HCT116 (cell line): ENCODE results near the gene HYAL1. TPM values are rescaled to one million over a fixed set of nuclear protein-coding genes. Genes with fewer than 3 reads are reported as not detected.
A peak's percentile ranks its signal among the peaks of the same experiment; 100 is the strongest.

Experiments
- ATAC-seq: fragments of 200-7000 bp; cut with Tn5 transposase; 2 replicates; pipeline ENCODE4 v1.9.1; 2020; ENCODE audit warnings: mild to moderate bottlenecking, moderate library complexity
- BruUV-seq: library from RNA; stranded (reverse); fragments of 400-500 nt; replicated peaks from 2 replicates; lab custom pipeline; 2021; lab: Mats Ljungman, UMichigan
- CTCF ChIA-PET: fragments of 300-600 bp; sonication (Branson Sonifier 250); formaldehyde crosslinking; loops from one replicate; lab custom pipeline; 2021; ENCODE audit warnings: antibody characterized with exemption; lab: Charles Lee
- POLR2A ChIA-PET: fragments of 300-600, 350-600 bp; sonication (Branson Sonifier 250); formaldehyde crosslinking; loops from one replicate; lab custom pipeline; 2021; ENCODE audit warnings: antibody characterized with exemption; lab: Charles Lee
- RAD21 ChIA-PET, 2 experiments: fragments of 300-600 bp; sonication (Branson Sonifier 250); formaldehyde crosslinking; loops; one replicate each; lab custom pipeline; 2023; ENCODE audit warnings: low total read pairs in 2 of 2; ENCODE audit not compliant: uncharacterized antibody in 2 of 2, unreplicated experiment in 2 of 2, low non-redundant PET in 1 of 2; lab: Charles Lee
- DNase-seq: peaks from one replicate; pipeline ENCODE4 v3.0.0-alpha.2; 2010; ENCODE audit warnings: low read depth, low spot score
- H2AFZ ChIP-seq: fragments of 200-600 bp; shearing (Covaris generic), sonication (generic); 2 replicates; pipeline ENCODE4 v1.6.1; 2017; ENCODE audit warnings: low read depth, mixed run types, mixed read lengths, antibody characterized with exemption, low read length; ENCODE audit not compliant: poor library complexity, severe bottlenecking
- H3K27ac ChIP-seq: 2 replicates; pipeline ENCODE4 v1.5.1; 2012; ENCODE audit warnings: low read depth, low read length
- H3K27me3 ChIP-seq: fragments of 200-600 bp; sonication (generic); 2 replicates; pipeline ENCODE4 v1.6.1; 2016; ENCODE audit warnings: mixed run types, low read length, mixed read lengths; ENCODE audit not compliant: insufficient read depth
- H3K36me3 ChIP-seq, 2 experiments: fragments of 200-500 bp in 1 of 2; fragments of 200-600 bp in 1 of 2; sonication (Bioruptor generic) in 1 of 2; sonication (generic) in 1 of 2; 2 replicates each; pipeline versions ENCODE4 v1.5.1 to v1.6.1; 2014 to 2016; ENCODE audit warnings: low read length in 2 of 2, inconsistent platforms in 1 of 2, mixed read lengths in 1 of 2, mixed run types in 1 of 2; ENCODE audit not compliant: insufficient read depth in 2 of 2, control insufficient read depth in 1 of 2
- H3K4me1 ChIP-seq, 2 experiments: fragments of 200-600 bp in 1 of 2; sonication (generic) in 1 of 2; 2 replicates each; pipeline versions ENCODE4 v1.5.1 to v1.6.1; 2012 to 2017; ENCODE audit warnings: low read length in 2 of 2, inconsistent platforms in 1 of 2, mild to moderate bottlenecking in 1 of 2, mixed read lengths in 1 of 2, mixed run types in 1 of 2, moderate library complexity in 1 of 2; ENCODE audit not compliant: insufficient read depth in 2 of 2, control insufficient read depth in 1 of 2
- H3K4me2 ChIP-seq: fragments of 200-600 bp; sonication (generic); 2 replicates; pipeline ENCODE4 v1.6.1; 2017; ENCODE audit warnings: mixed run types, low read length, mixed read lengths
- H3K4me3 ChIP-seq, 2 experiments: fragments of 200-600 bp in 1 of 2; sonication (generic) in 1 of 2; replicated peaks in 1 of 2; 2 replicates each; pipeline ENCODE4 v1.5.1; 2011 to 2016; ENCODE audit warnings: low read length in 2 of 2, control low read depth in 1 of 2, low read depth in 1 of 2, mild to moderate bottlenecking in 1 of 2, mixed read lengths in 1 of 2, mixed run types in 1 of 2
- H3K79me2 ChIP-seq: fragments of 200-600 bp; sonication (generic); 2 replicates; pipeline ENCODE4 v1.6.1; 2017; ENCODE audit warnings: mild to moderate bottlenecking, mixed run types, low read length, moderate library complexity, mixed read lengths; ENCODE audit not compliant: insufficient read depth
- H3K9ac ChIP-seq: fragments of 200-600 bp; sonication (generic); 2 replicates; pipeline ENCODE4 v1.6.1; 2016; ENCODE audit warnings: low read length, mixed read lengths
- H3K9me2 ChIP-seq: fragments of 200-600 bp; sonication (generic), shearing (Covaris generic); 2 replicates; pipeline ENCODE4 v1.6.1; 2017; ENCODE audit warnings: mixed run types, mild to moderate bottlenecking, moderate library complexity; ENCODE audit not compliant: insufficient read depth
- H3K9me3 ChIP-seq, 2 experiments: fragments of 200-500 bp in 1 of 2; fragments of 200-600 bp in 1 of 2; sonication (Bioruptor generic) in 1 of 2; sonication (generic) in 1 of 2; 2 replicates each; pipeline ENCODE4 v1.6.1; 2014 to 2017; ENCODE audit warnings: low read length in 2 of 2, mixed read lengths in 2 of 2, inconsistent platforms in 1 of 2, low read depth in 1 of 2, mild to moderate bottlenecking in 1 of 2, mixed run types in 1 of 2, moderate library complexity in 1 of 2; ENCODE audit not compliant: control insufficient read depth in 1 of 2, insufficient read depth in 1 of 2
- H4K20me1 ChIP-seq: fragments of 200-600 bp; sonication (generic), shearing (Covaris generic); 2 replicates; pipeline ENCODE4 v1.6.1; 2017; ENCODE audit warnings: mixed run types, mild to moderate bottlenecking, moderate library complexity; ENCODE audit not compliant: insufficient read depth
- CBX3 ChIP-seq: IDR thresholded peaks from 2 replicates; pipeline ENCODE4 v1.6.1; 2012; ENCODE audit warnings: low read depth
- ELF1 ChIP-seq: IDR thresholded peaks from 2 replicates; pipeline ENCODE4 v1.6.1; 2012; ENCODE audit warnings: low read depth, borderline replicate concordance
- EZH2 ChIP-seq: fragments of 200-600 bp; sonication (generic); IDR thresholded peaks from 2 replicates; pipeline ENCODE4 v1.6.1; 2017; ENCODE audit warnings: antibody characterized with exemption, mixed run types
- FOSL1 ChIP-seq: IDR thresholded peaks from 2 replicates; pipeline ENCODE4 v1.6.1; 2012; ENCODE audit warnings: low read depth
- POLR2A ChIP-seq: IDR thresholded peaks from 2 replicates; pipeline ENCODE4 v1.7.0; 2011; ENCODE audit warnings: borderline replicate concordance; ENCODE audit not compliant: insufficient read depth, insufficient read length; ENCODE audit errors: extremely low read depth
- POLR2AphosphoS5 ChIP-seq: IDR thresholded peaks from 2 replicates; pipeline ENCODE4 v1.6.1; 2011; ENCODE audit warnings: mild to moderate bottlenecking, low read depth, low read length, moderate library complexity
- RAD21 ChIP-seq: IDR thresholded peaks from 2 replicates; pipeline ENCODE4 v1.6.1; 2012; ENCODE audit warnings: low read depth, mild to moderate bottlenecking
- ZFX ChIP-seq: fragments of 450-650 bp; IDR thresholded peaks from 2 replicates; pipeline ENCODE4 v1.6.1; 2017
- ZNF274 ChIP-seq: fragments of 200-500 bp; sonication (Bioruptor generic); IDR thresholded peaks from 2 replicates; pipeline ENCODE4 v1.6.1; 2014; ENCODE audit warnings: mild to moderate bottlenecking, low read depth, low read length, inconsistent platforms
- intact Hi-C: fragments of 100-400 bp; cut with micrococcal nuclease; formaldehyde crosslinking; loops from 2 replicates; pipeline ENCODE4 v1.10.0; 2022
- total RNA-seq: library from RNA; stranded (reverse); gene quantifications from one replicate; pipeline ENCODE4 v1.2.1, GENCODE V29; 2021; ENCODE audit not compliant: unreplicated experiment
- TF ChIP-seq, protein P1 (sequence below): IDR thresholded peaks from 2 replicates; pipeline ENCODE4 v1.6.1; 2011; ENCODE audit warnings: mild to moderate bottlenecking, low read length, moderate library complexity; ENCODE audit not compliant: insufficient replicate concordance; ENCODE audit errors: extremely low read depth
- TF ChIP-seq, protein P2 (sequence below), 3 experiments: fragments of 200-600 bp in 1 of 3; sonication (generic) in 1 of 3; IDR thresholded peaks in 2 of 3; conservative IDR thresholded peaks in 1 of 3; 2 replicates each; pipeline ENCODE4 v1.5.1; 2012 to 2017; ENCODE audit warnings: low read depth in 2 of 3, low read length in 2 of 3, antibody characterized with exemption in 1 of 3, borderline replicate concordance in 1 of 3, control low read depth in 1 of 3, mild to moderate bottlenecking in 1 of 3, mixed read lengths in 1 of 3, mixed run types in 1 of 3, moderate library complexity in 1 of 3; ENCODE audit not compliant: insufficient read depth in 1 of 3

Gene HYAL1
- total RNA-seq, 1 experiment from 2014 or later = 6.1 TPM

DNA sequence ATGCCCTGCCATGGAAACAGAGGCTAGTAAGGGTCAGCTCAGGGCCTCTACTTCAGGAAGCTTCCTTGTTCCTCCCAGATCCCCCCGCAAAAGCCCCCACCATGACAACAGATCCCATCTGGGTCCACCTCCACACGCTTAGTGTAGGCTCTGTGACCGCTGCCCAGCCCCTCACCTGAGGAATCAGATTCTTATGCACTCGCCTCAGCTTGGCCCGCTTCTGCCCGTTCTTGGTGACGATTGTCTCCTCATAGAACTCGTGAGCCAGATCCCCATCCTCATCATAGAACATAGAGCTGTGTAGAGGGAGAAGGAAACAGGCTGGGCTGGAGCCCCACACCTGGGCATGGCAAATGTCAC, 22.8 kb upstream of the HYAL1 start:
- ChIA-PET POLR2A (no interaction called here), CTCF (no interaction called here), RAD21 (no interaction called here)
- Histone ChIP-seq H3K9me3 (no peaks in the 10 kb centered on the region), H4K20me1 (no peaks in the 10 kb centered on the region), H3K9ac (0 out of 2 replicates have a peak overlapping the region, but pooled peaks have one; percentile 86), H3K4me1 (peaks cover 23 to 46% of the 10 kb centered on the region in 2 experiments), H3K27me3 (no peaks in the 10 kb centered on the region), H3K36me3 (peaks cover 25 to 26% of the 10 kb centered on the region in 2 experiments; a peak in 3 of 4 replicates), H3K4me2 (peak overlapping the region; percentile 88; the same call in 1 of the 2 replicates), H3K4me3 (no peak overlapping the region), H3K79me2 (peaks cover 35% of the 10 kb centered on the region), H3K9me2 (no peaks in the 10 kb centered on the region), H2AFZ (no peak overlapping the region), H3K27ac (no peak overlapping the region)
- DNase-seq = no peak
- no peak for TF ChIP-seq RAD21
- no peak for TF ChIP-seq ZFX
- no peak for TF ChIP-seq POLR2A
- no peak for TF ChIP-seq EZH2
- no peak for TF ChIP-seq ELF1
- no peak for TF ChIP-seq POLR2AphosphoS5
- no peak for ATAC-seq
- intact Hi-C loops = no loop called here
- no TSS peak for BruUV-seq

DNA sequence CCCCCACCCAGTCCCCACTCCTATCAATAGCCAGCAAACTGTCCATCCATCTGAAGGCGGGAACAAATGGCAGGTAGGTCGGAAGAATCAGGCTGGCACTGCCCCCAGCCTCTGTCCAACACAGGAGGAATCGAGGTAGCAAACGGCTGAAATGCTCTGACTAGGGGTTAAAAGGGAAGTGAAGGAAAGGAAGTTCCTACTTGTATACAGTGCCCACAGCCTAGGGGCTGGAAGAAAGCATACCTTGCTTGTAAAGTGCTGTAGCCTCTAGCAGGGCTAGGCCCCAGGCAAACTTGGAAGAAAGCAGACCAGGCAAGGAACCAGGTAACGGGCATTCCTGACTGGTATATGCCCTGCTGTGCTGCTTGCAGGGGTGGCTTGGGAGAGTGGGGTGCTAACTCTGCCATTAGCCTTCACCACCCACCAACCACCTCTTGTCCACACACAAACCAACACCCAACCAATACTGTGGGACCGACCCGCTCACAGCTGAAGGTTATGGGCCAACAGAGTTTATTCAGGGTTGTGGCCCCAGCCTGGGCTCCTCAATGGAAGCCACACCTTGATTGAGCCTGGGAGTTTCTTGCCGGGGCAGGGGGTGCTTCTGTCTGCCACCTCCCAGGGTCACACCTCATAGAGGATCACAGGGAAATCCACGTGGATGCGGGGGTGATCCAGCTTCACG, 22.3 kb upstream of the HYAL1 start:
- no peak overlapping the region for H2AFZ ChIP-seq
- H3K4me3 ChIP-seq = no peak overlapping the region
- no peak overlapping the region for H3K27ac ChIP-seq
- H3K79me2 ChIP-seq = peaks cover 33% of the 10 kb centered on the region
- ChIA-PET POLR2A (interaction anchor here (0.6 kb wide), 1 partner anchor 12 kb away, joined by 3 read pairs; no protein-coding TSS in a partner anchor), CTCF (interaction anchor here (1.3 to 1.8 kb wide), 2 partner anchors 33 to 56 kb away, joined by 4 to 8 read pairs; partner anchors contain the start of genes IFRD2 and SEMA3B), RAD21 (no interaction called here)
- TF ChIP-seq, protein P1, sequence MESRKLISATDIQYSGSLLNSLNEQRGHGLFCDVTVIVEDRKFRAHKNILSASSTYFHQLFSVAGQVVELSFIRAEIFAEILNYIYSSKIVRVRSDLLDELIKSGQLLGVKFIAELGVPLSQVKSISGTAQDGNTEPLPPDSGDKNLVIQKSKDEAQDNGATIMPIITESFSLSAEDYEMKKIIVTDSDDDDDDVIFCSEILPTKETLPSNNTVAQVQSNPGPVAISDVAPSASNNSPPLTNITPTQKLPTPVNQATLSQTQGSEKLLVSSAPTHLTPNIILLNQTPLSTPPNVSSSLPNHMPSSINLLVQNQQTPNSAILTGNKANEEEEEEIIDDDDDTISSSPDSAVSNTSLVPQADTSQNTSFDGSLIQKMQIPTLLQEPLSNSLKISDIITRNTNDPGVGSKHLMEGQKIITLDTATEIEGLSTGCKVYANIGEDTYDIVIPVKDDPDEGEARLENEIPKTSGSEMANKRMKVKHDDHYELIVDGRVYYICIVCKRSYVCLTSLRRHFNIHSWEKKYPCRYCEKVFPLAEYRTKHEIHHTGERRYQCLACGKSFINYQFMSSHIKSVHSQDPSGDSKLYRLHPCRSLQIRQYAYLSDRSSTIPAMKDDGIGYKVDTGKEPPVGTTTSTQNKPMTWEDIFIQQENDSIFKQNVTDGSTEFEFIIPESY = no peak
- no peak for TF ChIP-seq FOSL1
- no peak for TF ChIP-seq ZNF274
- no peak for TF ChIP-seq RAD21
- TF ChIP-seq EZH2 = no peak
- TF ChIP-seq, protein P2, sequence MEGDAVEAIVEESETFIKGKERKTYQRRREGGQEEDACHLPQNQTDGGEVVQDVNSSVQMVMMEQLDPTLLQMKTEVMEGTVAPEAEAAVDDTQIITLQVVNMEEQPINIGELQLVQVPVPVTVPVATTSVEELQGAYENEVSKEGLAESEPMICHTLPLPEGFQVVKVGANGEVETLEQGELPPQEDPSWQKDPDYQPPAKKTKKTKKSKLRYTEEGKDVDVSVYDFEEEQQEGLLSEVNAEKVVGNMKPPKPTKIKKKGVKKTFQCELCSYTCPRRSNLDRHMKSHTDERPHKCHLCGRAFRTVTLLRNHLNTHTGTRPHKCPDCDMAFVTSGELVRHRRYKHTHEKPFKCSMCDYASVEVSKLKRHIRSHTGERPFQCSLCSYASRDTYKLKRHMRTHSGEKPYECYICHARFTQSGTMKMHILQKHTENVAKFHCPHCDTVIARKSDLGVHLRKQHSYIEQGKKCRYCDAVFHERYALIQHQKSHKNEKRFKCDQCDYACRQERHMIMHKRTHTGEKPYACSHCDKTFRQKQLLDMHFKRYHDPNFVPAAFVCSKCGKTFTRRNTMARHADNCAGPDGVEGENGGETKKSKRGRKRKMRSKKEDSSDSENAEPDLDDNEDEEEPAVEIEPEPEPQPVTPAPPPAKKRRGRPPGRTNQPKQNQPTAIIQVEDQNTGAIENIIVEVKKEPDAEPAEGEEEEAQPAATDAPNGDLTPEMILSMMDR (IDR thresholded peaks at IDR 0.05 in 2 of 3, conservative IDR thresholded peaks at IDR 0.05 in 1 of 3; ENCODE audit: borderline replicate concordance in 1 of 3, insufficient read depth in 1 of 3, low read depth in 2 of 3, low read length in 2 of 3) = no peak
- no peak for TF ChIP-seq CBX3
- no peak for ATAC-seq
- peaks cover 23 to 47% of the 10 kb centered on the region in 2 experiments for H3K4me1 ChIP-seq
- no peaks in the 10 kb centered on the region for H3K9me2 ChIP-seq
- intact Hi-C loops = loop anchor here (2.0 kb wide), 1 partner anchor 65 kb away; no protein-coding TSS in a partner anchor
- DNase-seq = no peak
- no peak overlapping the region for H3K9ac ChIP-seq
- no peaks in the 10 kb centered on the region for H3K9me3 ChIP-seq
- no peaks in the 10 kb centered on the region for H3K27me3 ChIP-seq
- no TSS peak for BruUV-seq
- no peaks in the 10 kb centered on the region for H4K20me1 ChIP-seq
- H3K4me2 ChIP-seq = no peak overlapping the region
- peaks cover 20 to 21% of the 10 kb centered on the region in 2 experiments; a peak in 3 of 4 replicates for H3K36me3 ChIP-seq
